ENCODE measurements around the gene TRMT10B. TPM values are rescaled to one million over a fixed set of nuclear protein-coding genes. Genes with fewer than 3 reads are reported as not detected.

Gene TRMT10B
- total and polyA plus RNA-seq, 10 of the 15 experiments (the other 5 are each of a cell fraction or from before 2014, with no cell fraction given): 3.7 to 11.7 (median 6.8) TPM

GRCh38 chr9:37784616-37785483 is 31.2 kb downstream of the TRMT10B start, which contains the start of gene EXOSC3 (continued):
- TF ChIP-seq NFIC (IDR thresholded peaks at IDR 0.05; ENCODE audit: low read depth, low read length): no peak
- TF ChIP-seq MAX (IDR thresholded peaks at IDR 0.05; ENCODE audit: low read depth, low read length): peak; percentile 52
- TF ChIP-seq, protein P1, sequence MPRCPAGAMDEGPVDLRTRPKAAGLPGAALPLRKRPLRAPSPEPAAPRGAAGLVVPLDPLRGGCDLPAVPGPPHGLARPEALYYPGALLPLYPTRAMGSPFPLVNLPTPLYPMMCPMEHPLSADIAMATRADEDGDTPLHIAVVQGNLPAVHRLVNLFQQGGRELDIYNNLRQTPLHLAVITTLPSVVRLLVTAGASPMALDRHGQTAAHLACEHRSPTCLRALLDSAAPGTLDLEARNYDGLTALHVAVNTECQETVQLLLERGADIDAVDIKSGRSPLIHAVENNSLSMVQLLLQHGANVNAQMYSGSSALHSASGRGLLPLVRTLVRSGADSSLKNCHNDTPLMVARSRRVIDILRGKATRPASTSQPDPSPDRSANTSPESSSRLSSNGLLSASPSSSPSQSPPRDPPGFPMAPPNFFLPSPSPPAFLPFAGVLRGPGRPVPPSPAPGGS (IDR thresholded peaks at IDR 0.05; ENCODE audit: borderline replicate concordance, insufficient read depth, low read depth, low read length, poor library complexity, severe bottlenecking): peak; percentile 23
- peak; percentile 31 for TF ChIP-seq SIX5 (IDR thresholded peaks at IDR 0.05; ENCODE audit: low read depth, low read length, severe bottlenecking)
- TF ChIP-seq, protein P2, sequence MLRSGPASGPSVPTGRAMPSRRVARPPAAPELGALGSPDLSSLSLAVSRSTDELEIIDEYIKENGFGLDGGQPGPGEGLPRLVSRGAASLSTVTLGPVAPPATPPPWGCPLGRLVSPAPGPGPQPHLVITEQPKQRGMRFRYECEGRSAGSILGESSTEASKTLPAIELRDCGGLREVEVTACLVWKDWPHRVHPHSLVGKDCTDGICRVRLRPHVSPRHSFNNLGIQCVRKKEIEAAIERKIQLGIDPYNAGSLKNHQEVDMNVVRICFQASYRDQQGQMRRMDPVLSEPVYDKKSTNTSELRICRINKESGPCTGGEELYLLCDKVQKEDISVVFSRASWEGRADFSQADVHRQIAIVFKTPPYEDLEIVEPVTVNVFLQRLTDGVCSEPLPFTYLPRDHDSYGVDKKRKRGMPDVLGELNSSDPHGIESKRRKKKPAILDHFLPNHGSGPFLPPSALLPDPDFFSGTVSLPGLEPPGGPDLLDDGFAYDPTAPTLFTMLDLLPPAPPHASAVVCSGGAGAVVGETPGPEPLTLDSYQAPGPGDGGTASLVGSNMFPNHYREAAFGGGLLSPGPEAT (IDR thresholded peaks at IDR 0.05; ENCODE audit: low read depth): peak; percentile 97
- TF ChIP-seq, protein P3, sequence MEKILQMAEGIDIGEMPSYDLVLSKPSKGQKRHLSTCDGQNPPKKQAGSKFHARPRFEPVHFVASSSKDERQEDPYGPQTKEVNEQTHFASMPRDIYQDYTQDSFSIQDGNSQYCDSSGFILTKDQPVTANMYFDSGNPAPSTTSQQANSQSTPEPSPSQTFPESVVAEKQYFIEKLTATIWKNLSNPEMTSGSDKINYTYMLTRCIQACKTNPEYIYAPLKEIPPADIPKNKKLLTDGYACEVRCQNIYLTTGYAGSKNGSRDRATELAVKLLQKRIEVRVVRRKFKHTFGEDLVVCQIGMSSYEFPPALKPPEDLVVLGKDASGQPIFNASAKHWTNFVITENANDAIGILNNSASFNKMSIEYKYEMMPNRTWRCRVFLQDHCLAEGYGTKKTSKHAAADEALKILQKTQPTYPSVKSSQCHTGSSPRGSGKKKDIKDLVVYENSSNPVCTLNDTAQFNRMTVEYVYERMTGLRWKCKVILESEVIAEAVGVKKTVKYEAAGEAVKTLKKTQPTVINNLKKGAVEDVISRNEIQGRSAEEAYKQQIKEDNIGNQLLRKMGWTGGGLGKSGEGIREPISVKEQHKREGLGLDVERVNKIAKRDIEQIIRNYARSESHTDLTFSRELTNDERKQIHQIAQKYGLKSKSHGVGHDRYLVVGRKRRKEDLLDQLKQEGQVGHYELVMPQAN (conservative IDR thresholded peaks at IDR 0.05): peak; percentile 84
- TF ChIP-seq PAX5 (IDR thresholded peaks at IDR 0.05; ENCODE audit: borderline replicate concordance, low read depth, low read length): peak; percentile 51; the same call in 1 of the 2 replicates
- TF ChIP-seq BHLHE40 (IDR thresholded peaks at IDR 0.05; ENCODE audit: borderline replicate concordance in 1 of 2, low read depth in 2 of 2, low read length in 1 of 2): peak; percentile 15 to 67; a peak in 2 of 4 replicates
- TF ChIP-seq ZSCAN29 (IDR thresholded peaks at IDR 0.05): no peak
- peak; percentile 78 for TF ChIP-seq CBFB (IDR thresholded peaks at IDR 0.05; ENCODE audit: low read depth)
- peak; percentile 47; the same call in 1 of the 2 replicates for TF ChIP-seq NR2F1 (conservative IDR thresholded peaks at IDR 0.05)
- TF ChIP-seq, protein P4, sequence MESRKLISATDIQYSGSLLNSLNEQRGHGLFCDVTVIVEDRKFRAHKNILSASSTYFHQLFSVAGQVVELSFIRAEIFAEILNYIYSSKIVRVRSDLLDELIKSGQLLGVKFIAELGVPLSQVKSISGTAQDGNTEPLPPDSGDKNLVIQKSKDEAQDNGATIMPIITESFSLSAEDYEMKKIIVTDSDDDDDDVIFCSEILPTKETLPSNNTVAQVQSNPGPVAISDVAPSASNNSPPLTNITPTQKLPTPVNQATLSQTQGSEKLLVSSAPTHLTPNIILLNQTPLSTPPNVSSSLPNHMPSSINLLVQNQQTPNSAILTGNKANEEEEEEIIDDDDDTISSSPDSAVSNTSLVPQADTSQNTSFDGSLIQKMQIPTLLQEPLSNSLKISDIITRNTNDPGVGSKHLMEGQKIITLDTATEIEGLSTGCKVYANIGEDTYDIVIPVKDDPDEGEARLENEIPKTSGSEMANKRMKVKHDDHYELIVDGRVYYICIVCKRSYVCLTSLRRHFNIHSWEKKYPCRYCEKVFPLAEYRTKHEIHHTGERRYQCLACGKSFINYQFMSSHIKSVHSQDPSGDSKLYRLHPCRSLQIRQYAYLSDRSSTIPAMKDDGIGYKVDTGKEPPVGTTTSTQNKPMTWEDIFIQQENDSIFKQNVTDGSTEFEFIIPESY (IDR thresholded peaks at IDR 0.05): no peak
- TF ChIP-seq ATF7 (IDR thresholded peaks at IDR 0.05; ENCODE audit: low read depth): peak; percentile 26; the same call in 1 of the 2 replicates
- peak; percentile 52; the same call in 1 of the 2 replicates for TF ChIP-seq CREB1 (IDR thresholded peaks at IDR 0.05; ENCODE audit: low read depth)
- no peak; the same call in 1 of the 2 replicates for TF ChIP-seq RUNX3 (IDR thresholded peaks at IDR 0.05; ENCODE audit: low read length)
- peak; percentile 93; the same call in 1 of the 2 replicates for TF ChIP-seq TAF1 (IDR thresholded peaks at IDR 0.05; ENCODE audit: borderline replicate concordance, low read depth, low read length)
- peak; percentile 56; the same call in 1 of the 2 replicates for TF ChIP-seq SREBF2 (IDR thresholded peaks at IDR 0.05; ENCODE audit: low read length)
- peak; percentile 94 for TF ChIP-seq SIN3A (IDR thresholded peaks at IDR 0.05; ENCODE audit: low read depth, low read length)
- TF ChIP-seq E2F4 (IDR thresholded peaks at IDR 0.05; ENCODE audit: low read depth, low read length): peak; percentile 72
- no peak for TF ChIP-seq TCF3 (IDR thresholded peaks at IDR 0.05; ENCODE audit: borderline replicate concordance, insufficient read depth, low read depth, low read length)
